ENCODE data around the gene SLC25A53. TPM values are rescaled to one million over a fixed set of nuclear protein-coding genes. Genes with fewer than 3 reads are reported as not detected.
"Not testable (repeated sequence)": the region's sequence is repeated elsewhere in the genome, so short reads cannot be mapped to it uniquely, and the experiment has no call there.

Gene SLC25A53
- total RNA-seq, 2 donors from 2014 or later: 10.3 to 10.8 TPM

- H3K4me3 Mint-ChIP-seq; H3K27me3 Mint-ChIP-seq; DNase-seq (ENCODE audit: low spot score); H3K4me1 Mint-ChIP-seq (ENCODE audit: low read depth in 2 of 2); H3K9me3 Mint-ChIP-seq; ATAC-seq; H3K27ac Mint-ChIP-seq; H3K36me3 Mint-ChIP-seq: not testable (repeated sequence)
Measured at GRCh38 chrX:104077854-104078253, 79.0 kb downstream of the SLC25A53 start.

- ATAC-seq: peak; percentile 90 to 95
- not testable (repeated sequence) for DNase-seq (ENCODE audit: low spot score); H3K4me1 Mint-ChIP-seq (ENCODE audit: low read depth in 2 of 2); H3K36me3 Mint-ChIP-seq; H3K27me3 Mint-ChIP-seq; H3K4me3 Mint-ChIP-seq; H3K9me3 Mint-ChIP-seq; H3K27ac Mint-ChIP-seq
Measured at GRCh38 chrX:104075778-104076445, 80.9 kb downstream of the SLC25A53 start, which contains the start of gene TMSB15C. Gene TMSB15C, minus strand, starts transcription at chrX:104076236.

GRCh38 chrX:104062636-104063035 lies 94.2 kb downstream of the SLC25A53 start:
- not testable (repeated sequence) for H3K27ac Mint-ChIP-seq; ATAC-seq; H3K27me3 Mint-ChIP-seq; H3K4me3 Mint-ChIP-seq; DNase-seq (ENCODE audit: low spot score); H3K4me1 Mint-ChIP-seq (ENCODE audit: low read depth in 2 of 2); H3K9me3 Mint-ChIP-seq; H3K36me3 Mint-ChIP-seq

- not testable (repeated sequence) for DNase-seq (ENCODE audit: low spot score); H3K4me3 Mint-ChIP-seq; ATAC-seq; H3K36me3 Mint-ChIP-seq; H3K9me3 Mint-ChIP-seq; H3K4me1 Mint-ChIP-seq (ENCODE audit: low read depth in 2 of 2); H3K27me3 Mint-ChIP-seq; H3K27ac Mint-ChIP-seq
Measured at GRCh38 chrX:104054956-104055355, 101.9 kb downstream of the SLC25A53 start.

Other genes starting within 250 kb of the SLC25A53 start
- gene TMSB15B, start 194.4 kb downstream of the SLC25A53 start, total RNA-seq: 10 to 100 TPM in 1 of 2 donors, 1 to 10 TPM in 1; 5.1 to 10.2 TPM
- gene H2BW1, start 143.3 kb downstream of the SLC25A53 start, total RNA-seq: not detected
- not detected for gene H2BW2, start 117.1 kb downstream of the SLC25A53 start, total RNA-seq
- gene TMSB15C, start 80.8 kb downstream of the SLC25A53 start, total RNA-seq: 1 to 10 TPM; 2.0 to 5.0 TPM
- 1 to 10 TPM; 3.1 to 4.8 TPM for gene ZCCHC18, start 44.5 kb downstream of the SLC25A53 start, total RNA-seq
- gene FAM199X, start 9.4 kb upstream of the SLC25A53 start, total RNA-seq: 10 to 100 TPM in 1 of 2 donors, 1 to 10 TPM in 1; 9.0 to 10.3 TPM
- not detected for gene ESX1, start 97.9 kb upstream of the SLC25A53 start, total RNA-seq